ENCODE measurements around the gene FGD3.

DNA sequence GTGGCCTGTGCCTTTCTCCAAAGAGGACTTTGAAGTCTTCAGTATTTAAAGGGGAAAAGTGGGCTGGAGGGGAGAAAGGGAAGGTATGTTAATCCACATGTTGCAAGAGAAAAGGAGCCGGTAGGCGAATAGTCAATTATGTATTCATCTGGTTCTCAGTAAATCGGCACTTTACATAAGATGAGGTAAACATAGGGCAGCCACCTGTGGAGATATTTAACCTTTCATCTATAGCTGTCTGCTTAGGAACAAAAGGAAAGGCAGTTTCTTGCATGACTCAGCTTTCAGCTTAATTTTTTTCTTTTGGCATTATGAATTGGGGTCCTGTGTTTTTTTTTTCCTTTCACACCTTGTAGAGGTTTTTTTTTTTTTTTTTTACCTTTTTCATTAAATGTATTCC is 42.2 kb downstream of the FGD3 start:
- no peak for TF ChIP-seq GATA3 (IDR thresholded peaks at IDR 0.05; ENCODE audit: low read depth, low read length)
- TF ChIP-seq GATA2 (IDR thresholded peaks at IDR 0.05; ENCODE audit: low read depth, low read length): no peak
